ENCODE measurements around the gene COL26A1. TPM values are rescaled to one million over a fixed set of nuclear protein-coding genes. Genes with fewer than 3 reads are reported as not detected.

The COL26A1 gene
- total RNA-seq, 6 experiments from 2014 or later: 1.4 to 5.4 (median 3.0) TPM

DNA sequence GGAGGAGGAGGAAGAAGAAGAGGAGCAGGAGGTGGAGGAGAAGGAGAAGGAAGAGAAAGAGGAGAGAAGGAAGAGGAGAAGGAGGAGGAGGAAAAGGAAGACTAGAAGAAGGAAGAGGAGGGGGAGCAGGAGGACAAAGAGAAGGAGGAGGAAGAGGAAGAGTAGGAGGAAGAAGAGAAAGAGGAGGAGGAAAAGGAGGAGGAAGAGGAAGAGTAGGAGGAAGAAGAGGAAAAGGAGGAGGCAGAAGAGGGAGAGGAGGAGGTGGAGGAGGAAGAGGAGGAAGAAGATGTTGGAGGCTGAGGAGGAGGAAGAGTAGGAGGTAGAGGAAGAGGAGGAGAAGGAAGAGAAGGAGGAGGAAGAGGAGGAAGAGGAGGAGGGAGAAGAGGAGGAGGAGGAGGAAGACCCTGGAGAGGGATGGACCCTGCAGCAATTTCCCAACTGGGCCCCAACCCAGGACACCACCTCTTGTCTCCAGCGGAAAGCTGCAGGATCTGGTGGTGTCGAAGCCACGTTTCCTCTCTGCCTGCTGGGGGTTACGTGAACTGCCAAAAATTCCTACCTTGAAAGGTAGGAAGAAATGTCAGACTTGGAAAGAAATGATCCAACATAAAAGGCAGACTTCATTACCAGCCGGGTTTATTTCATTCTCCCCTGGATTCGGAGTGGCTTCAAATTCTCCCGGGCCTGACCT, 38.9 kb downstream of the COL26A1 start:
- no peaks in the 10 kb centered on the region for H3K4me1 ChIP-seq
- ATAC-seq (no peak), DNase-seq (no peak)
- no peaks in the 10 kb centered on the region for H3K36me3 ChIP-seq
- TF ChIP-seq POLR2A (IDR thresholded peaks at IDR 0.05): no peak
- TF ChIP-seq, protein P1, sequence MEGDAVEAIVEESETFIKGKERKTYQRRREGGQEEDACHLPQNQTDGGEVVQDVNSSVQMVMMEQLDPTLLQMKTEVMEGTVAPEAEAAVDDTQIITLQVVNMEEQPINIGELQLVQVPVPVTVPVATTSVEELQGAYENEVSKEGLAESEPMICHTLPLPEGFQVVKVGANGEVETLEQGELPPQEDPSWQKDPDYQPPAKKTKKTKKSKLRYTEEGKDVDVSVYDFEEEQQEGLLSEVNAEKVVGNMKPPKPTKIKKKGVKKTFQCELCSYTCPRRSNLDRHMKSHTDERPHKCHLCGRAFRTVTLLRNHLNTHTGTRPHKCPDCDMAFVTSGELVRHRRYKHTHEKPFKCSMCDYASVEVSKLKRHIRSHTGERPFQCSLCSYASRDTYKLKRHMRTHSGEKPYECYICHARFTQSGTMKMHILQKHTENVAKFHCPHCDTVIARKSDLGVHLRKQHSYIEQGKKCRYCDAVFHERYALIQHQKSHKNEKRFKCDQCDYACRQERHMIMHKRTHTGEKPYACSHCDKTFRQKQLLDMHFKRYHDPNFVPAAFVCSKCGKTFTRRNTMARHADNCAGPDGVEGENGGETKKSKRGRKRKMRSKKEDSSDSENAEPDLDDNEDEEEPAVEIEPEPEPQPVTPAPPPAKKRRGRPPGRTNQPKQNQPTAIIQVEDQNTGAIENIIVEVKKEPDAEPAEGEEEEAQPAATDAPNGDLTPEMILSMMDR (IDR thresholded peaks at IDR 0.05): no peak
- intact Hi-C loops (cut with DNase I): no loop called here
- no peak overlapping the region for H3K4me3 ChIP-seq
- H3K27ac ChIP-seq: no peak overlapping the region
- WGBS (ENCODE audit: insufficient coverage, low coverage, low lambda C conversion rate, missing lambda C conversion rate): 66% methylated on average over 4 of the region's 7 CpGs
- no peaks in the 10 kb centered on the region for H3K9me3 ChIP-seq
- H3K27me3 ChIP-seq: no peaks in the 10 kb centered on the region

DNA sequence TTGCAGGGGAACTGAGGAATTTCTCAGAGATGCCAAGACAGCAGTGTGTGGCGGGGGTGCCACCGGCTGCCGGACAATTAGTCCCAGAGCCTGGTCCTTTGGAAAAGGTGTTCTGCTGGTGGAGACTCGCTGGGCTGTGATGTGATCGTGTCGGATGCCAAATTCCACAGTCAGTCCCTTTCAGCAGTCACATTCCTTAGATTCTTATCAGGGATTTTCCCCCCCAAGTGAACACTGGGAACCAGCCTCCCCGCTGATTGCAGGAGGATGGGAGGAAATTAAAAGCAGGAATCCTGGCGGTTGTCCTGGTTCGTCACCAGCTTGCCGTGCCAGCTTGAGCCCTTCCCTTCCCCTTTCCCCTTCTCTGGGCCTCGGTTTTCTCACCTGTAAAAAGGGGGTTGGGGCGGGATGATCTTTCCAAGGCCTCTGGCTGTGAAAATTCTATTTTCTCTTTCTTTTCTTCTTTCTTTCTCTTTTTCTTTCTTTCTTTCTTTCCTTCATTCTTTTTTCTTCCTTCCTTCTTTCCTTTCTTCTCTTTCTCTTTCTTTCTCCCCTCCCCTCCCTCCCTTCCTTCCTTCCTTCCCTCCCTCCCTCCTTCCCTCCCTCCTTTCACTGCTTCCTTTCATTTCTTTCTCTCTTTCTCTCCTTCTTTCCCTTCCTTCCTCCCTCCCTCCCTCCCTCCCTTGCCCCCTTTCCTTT, 39.6 kb downstream of the COL26A1 start:
- Histone ChIP-seq H3K27me3 (no peaks in the 10 kb centered on the region), H3K36me3 (no peaks in the 10 kb centered on the region), H3K4me1 (no peaks in the 10 kb centered on the region), H3K27ac (no peak overlapping the region), H3K4me3 (no peak overlapping the region), H3K9me3 (no peaks in the 10 kb centered on the region)
- 51% methylated on average over 8 of the region's 12 CpGs for WGBS (ENCODE audit: insufficient coverage, low coverage, low lambda C conversion rate, missing lambda C conversion rate)
- ATAC-seq (no peak), DNase-seq (no peak)
- intact Hi-C loops (cut with DNase I): no loop called here
- TF ChIP-seq, protein P1 (IDR thresholded peaks at IDR 0.05): no peak
- no peak for TF ChIP-seq POLR2A (IDR thresholded peaks at IDR 0.05)

DNA sequence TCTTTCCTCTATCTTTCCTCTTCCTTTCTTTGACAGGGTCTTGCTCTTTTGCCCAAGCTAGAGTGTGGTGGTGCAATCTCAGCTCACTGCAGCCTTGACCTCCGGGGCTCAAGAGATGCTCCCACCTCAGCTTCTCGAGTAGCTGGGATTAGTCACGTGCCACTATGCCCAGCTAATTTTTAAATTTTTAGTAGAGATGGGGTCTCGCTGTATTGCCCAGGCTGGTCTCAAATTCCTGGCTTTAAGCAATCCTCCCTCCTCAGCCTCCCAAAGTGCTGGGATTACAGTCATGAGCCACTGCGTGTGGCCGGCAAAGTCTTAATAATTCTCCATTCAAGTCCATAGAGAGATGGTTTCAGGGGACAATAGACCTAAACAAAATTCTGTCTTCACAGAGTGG, 40.2 kb downstream of the COL26A1 start:
- no peaks in the 10 kb centered on the region for H3K36me3 ChIP-seq
- intact Hi-C loops (cut with DNase I): no loop called here
- H3K4me1 ChIP-seq: no peaks in the 10 kb centered on the region
- H3K27me3 ChIP-seq: no peaks in the 10 kb centered on the region
- H3K4me3 ChIP-seq: no peak overlapping the region
- H3K27ac ChIP-seq: no peak overlapping the region
- no peaks in the 10 kb centered on the region for H3K9me3 ChIP-seq
- TF ChIP-seq, protein P1 (IDR thresholded peaks at IDR 0.05): no peak
- TF ChIP-seq POLR2A (IDR thresholded peaks at IDR 0.05): no peak
- no peak for ATAC-seq
- WGBS (ENCODE audit: insufficient coverage, low coverage, low lambda C conversion rate, missing lambda C conversion rate): 82% methylated on average over 6 of the region's 6 CpGs
- no peak for DNase-seq

DNA sequence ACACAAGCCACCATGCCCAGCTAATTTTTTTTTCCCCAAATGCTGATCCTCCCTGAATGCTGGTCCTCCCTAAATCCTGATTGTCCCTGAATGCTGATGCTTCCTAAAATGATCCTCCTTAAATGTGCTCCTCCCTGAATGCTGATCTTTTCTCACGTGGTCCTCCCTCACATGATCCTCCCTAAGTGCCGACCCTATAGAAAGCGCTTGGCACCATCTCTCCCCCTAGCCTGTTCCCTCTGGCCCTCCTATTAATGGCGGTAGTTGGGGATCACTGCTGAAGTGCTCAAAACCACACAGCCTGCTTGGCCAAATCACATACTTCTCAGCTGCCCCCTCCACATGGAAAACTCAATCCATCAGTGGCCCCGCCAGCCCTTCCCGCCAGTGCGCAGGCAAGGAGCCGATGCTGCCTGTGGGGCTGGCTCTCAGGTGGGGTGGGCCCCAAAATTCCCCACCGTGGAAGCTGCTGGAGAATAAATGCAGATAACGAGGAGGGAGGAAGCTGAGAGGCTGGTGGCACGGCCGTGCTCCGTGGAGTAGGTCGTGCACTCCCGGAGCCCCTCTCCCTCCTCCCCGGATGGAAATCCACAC, 42.9 kb downstream of the COL26A1 start:
- Histone ChIP-seq H3K4me1 (no peaks in the 10 kb centered on the region), H3K36me3 (no peaks in the 10 kb centered on the region), H3K4me3 (no peak overlapping the region), H3K9me3 (no peaks in the 10 kb centered on the region), H3K27me3 (no peaks in the 10 kb centered on the region), H3K27ac (no peak overlapping the region)
- WGBS (ENCODE audit: insufficient coverage, low coverage, low lambda C conversion rate, missing lambda C conversion rate): 72% methylated on average over 5 of the region's 16 CpGs
- DNase-seq (no peak), ATAC-seq (no peak)
- TF ChIP-seq POLR2A (IDR thresholded peaks at IDR 0.05): no peak
- TF ChIP-seq, protein P1 (IDR thresholded peaks at IDR 0.05): no peak
- intact Hi-C loops (cut with DNase I): no loop called here
